ENCODE results near the gene THOC6.
"Not testable (repeated sequence)": the region's sequence is repeated elsewhere in the genome, so short reads cannot be mapped to it uniquely, and the experiment has no call there.

Gene THOC6

GRCh38 chr16:3059723-3060242 lies 35.9 kb downstream of the THOC6 start:
- H3K9ac ChIP-seq (ENCODE audit: low read length), result no peak overlapping the region
- peaks cover 8% of the 10 kb centered on the region for H3K27me3 ChIP-seq (ENCODE audit: control insufficient read depth, insufficient read depth, low read length)
- no peak overlapping the region for H3K27ac ChIP-seq (ENCODE audit: low read length)
- H3K4me1 ChIP-seq (ENCODE audit: control insufficient read depth, low read depth, low read length), result peaks cover 9% of the 10 kb centered on the region
- no peaks in the 10 kb centered on the region for H3K9me3 ChIP-seq (ENCODE audit: control insufficient read depth, low read depth, low read length)
- no peaks in the 10 kb centered on the region for H3K36me3 ChIP-seq (ENCODE audit: control insufficient read depth, low read depth, low read length)
- H3K4me3 ChIP-seq (ENCODE audit: low read length), result peak overlapping the region; percentile 53

GRCh38 chr16:3060339-3061127 lies 36.7 kb downstream of the THOC6 start:
- no peak overlapping the region for H3K4me3 ChIP-seq (ENCODE audit: low read length)
- H3K36me3 ChIP-seq (ENCODE audit: control insufficient read depth, low read depth, low read length), result no peaks in the 10 kb centered on the region
- no peaks in the 10 kb centered on the region for H3K9me3 ChIP-seq (ENCODE audit: control insufficient read depth, low read depth, low read length)
- peaks cover 8% of the 10 kb centered on the region for H3K27me3 ChIP-seq (ENCODE audit: control insufficient read depth, insufficient read depth, low read length)
- H3K9ac ChIP-seq (ENCODE audit: low read length), result no peak overlapping the region
- no peak overlapping the region for H3K27ac ChIP-seq (ENCODE audit: low read length)
- peaks cover 7% of the 10 kb centered on the region for H3K4me1 ChIP-seq (ENCODE audit: control insufficient read depth, low read depth, low read length)

GRCh38 chr16:3062553-3062952 lies 38.7 kb downstream of the THOC6 start:
- Histone ChIP-seq H3K9me3 (ENCODE audit: control insufficient read depth, low read depth, low read length) (no peaks in the 10 kb centered on the region), H3K36me3 (ENCODE audit: control insufficient read depth, low read depth, low read length) (no peaks in the 10 kb centered on the region), H3K9ac (ENCODE audit: low read length) (no peak overlapping the region), H3K4me1 (ENCODE audit: control insufficient read depth, low read depth, low read length) (peaks cover 5% of the 10 kb centered on the region), H3K4me3 (ENCODE audit: low read length) (no peak overlapping the region), H3K27me3 (ENCODE audit: control insufficient read depth, insufficient read depth, low read length) (peaks cover 6% of the 10 kb centered on the region), H3K27ac (ENCODE audit: low read length) (no peak overlapping the region)

- H3K4me3 ChIP-seq (ENCODE audit: low read length), result no peak overlapping the region
- no peaks in the 10 kb centered on the region for H3K36me3 ChIP-seq (ENCODE audit: control insufficient read depth, low read depth, low read length)
- H3K9me3 ChIP-seq (ENCODE audit: control insufficient read depth, low read depth, low read length), result no peaks in the 10 kb centered on the region
- no peak overlapping the region for H3K9ac ChIP-seq (ENCODE audit: low read length)
- no peaks in the 10 kb centered on the region for H3K27me3 ChIP-seq (ENCODE audit: control insufficient read depth, insufficient read depth, low read length)
- H3K4me1 ChIP-seq (ENCODE audit: control insufficient read depth, low read depth, low read length), result peaks cover 5% of the 10 kb centered on the region
- no peak overlapping the region for H3K27ac ChIP-seq (ENCODE audit: low read length)
Observed at GRCh38 chr16:3063625-3064386, 40.0 kb downstream of the THOC6 start.

GRCh38 chr16:3065069-3065741 lies 41.4 kb downstream of the THOC6 start, which contains the start of gene IL32:
Gene IL32 (plus strand): TSS chr16:3065640. CDS start chr16:3065812, 172 bp downstream.
- Histone ChIP-seq H3K36me3 (ENCODE audit: control insufficient read depth, low read depth, low read length) (no peaks in the 10 kb centered on the region), H3K27me3 (ENCODE audit: control insufficient read depth, insufficient read depth, low read length) (no peaks in the 10 kb centered on the region), H3K4me1 (ENCODE audit: control insufficient read depth, low read depth, low read length) (peaks cover 5% of the 10 kb centered on the region), H3K27ac (ENCODE audit: low read length) (no peak within 1 kb of the TSS), H3K4me3 (ENCODE audit: low read length) (no peak within 1 kb of the TSS), H3K9ac (ENCODE audit: low read length) (no peak within 1 kb of the TSS), H3K9me3 (ENCODE audit: control insufficient read depth, low read depth, low read length) (no peaks in the 10 kb centered on the region)

- Histone ChIP-seq H3K36me3 (ENCODE audit: control insufficient read depth, low read depth, low read length) (no peaks in the 10 kb centered on the region), H3K9ac (ENCODE audit: low read length) (no peak overlapping the region), H3K27me3 (ENCODE audit: control insufficient read depth, insufficient read depth, low read length) (no peaks in the 10 kb centered on the region), H3K27ac (ENCODE audit: low read length) (no peak overlapping the region), H3K9me3 (ENCODE audit: control insufficient read depth, low read depth, low read length) (no peaks in the 10 kb centered on the region), H3K4me1 (ENCODE audit: control insufficient read depth, low read depth, low read length) (peaks cover 5% of the 10 kb centered on the region), H3K4me3 (ENCODE audit: low read length) (no peak overlapping the region)
Observed at GRCh38 chr16:3065742-3066439, 42.1 kb downstream of the THOC6 start.

GRCh38 chr16:3066440-3066748 lies 42.6 kb downstream of the THOC6 start:
- Histone ChIP-seq H3K27me3 (ENCODE audit: control insufficient read depth, insufficient read depth, low read length) (no peaks in the 10 kb centered on the region), H3K9ac (ENCODE audit: low read length) (no peak overlapping the region), H3K27ac (ENCODE audit: low read length) (no peak overlapping the region), H3K4me3 (ENCODE audit: low read length) (no peak overlapping the region), H3K9me3 (ENCODE audit: control insufficient read depth, low read depth, low read length) (no peaks in the 10 kb centered on the region), H3K36me3 (ENCODE audit: control insufficient read depth, low read depth, low read length) (no peaks in the 10 kb centered on the region), H3K4me1 (ENCODE audit: control insufficient read depth, low read depth, low read length) (peaks cover 5% of the 10 kb centered on the region)

- Histone ChIP-seq H3K4me1 (ENCODE audit: control insufficient read depth, low read depth, low read length) (peaks cover 5% of the 10 kb centered on the region), H3K9ac (ENCODE audit: low read length) (no peak overlapping the region), H3K27ac (ENCODE audit: low read length) (no peak overlapping the region), H3K27me3 (ENCODE audit: control insufficient read depth, insufficient read depth, low read length) (no peaks in the 10 kb centered on the region), H3K36me3 (ENCODE audit: control insufficient read depth, low read depth, low read length) (no peaks in the 10 kb centered on the region), H3K9me3 (ENCODE audit: control insufficient read depth, low read depth, low read length) (no peaks in the 10 kb centered on the region), H3K4me3 (ENCODE audit: low read length) (no peak overlapping the region)
Observed at GRCh38 chr16:3068487-3068886, 44.7 kb downstream of the THOC6 start.

- H3K4me3 ChIP-seq (ENCODE audit: low read length); H3K9ac ChIP-seq (ENCODE audit: low read length); H3K4me1 ChIP-seq (ENCODE audit: control insufficient read depth, low read depth, low read length); H3K36me3 ChIP-seq (ENCODE audit: control insufficient read depth, low read depth, low read length); H3K9me3 ChIP-seq (ENCODE audit: control insufficient read depth, low read depth, low read length); H3K27me3 ChIP-seq (ENCODE audit: control insufficient read depth, insufficient read depth, low read length); H3K27ac ChIP-seq (ENCODE audit: low read length): not testable (repeated sequence)
Observed at GRCh38 chr16:3069146-3069545, 45.3 kb downstream of the THOC6 start.

GRCh38 chr16:3070608-3071111 lies 46.8 kb downstream of the THOC6 start:
- Histone ChIP-seq H3K36me3 (ENCODE audit: control insufficient read depth, low read depth, low read length) (no peaks in the 10 kb centered on the region), H3K4me1 (ENCODE audit: control insufficient read depth, low read depth, low read length) (no peaks in the 10 kb centered on the region), H3K9me3 (ENCODE audit: control insufficient read depth, low read depth, low read length) (no peaks in the 10 kb centered on the region), H3K27ac (ENCODE audit: low read length) (no peak overlapping the region), H3K9ac (ENCODE audit: low read length) (no peak overlapping the region), H3K27me3 (ENCODE audit: control insufficient read depth, insufficient read depth, low read length) (no peaks in the 10 kb centered on the region), H3K4me3 (ENCODE audit: low read length) (no peak overlapping the region)

GRCh38 chr16:3071655-3072054 lies 47.8 kb downstream of the THOC6 start:
- H3K4me1 ChIP-seq (ENCODE audit: control insufficient read depth, low read depth, low read length), result no peaks in the 10 kb centered on the region

More at GRCh38 chr16:3071655-3072054, 47.8 kb downstream of the THOC6 start:
- Histone ChIP-seq H3K27me3 (ENCODE audit: control insufficient read depth, insufficient read depth, low read length) (no peaks in the 10 kb centered on the region), H3K9ac (ENCODE audit: low read length) (no peak overlapping the region), H3K27ac (ENCODE audit: low read length) (no peak overlapping the region), H3K9me3 (ENCODE audit: control insufficient read depth, low read depth, low read length) (no peaks in the 10 kb centered on the region), H3K4me3 (ENCODE audit: low read length) (no peak overlapping the region), H3K36me3 (ENCODE audit: control insufficient read depth, low read depth, low read length) (no peaks in the 10 kb centered on the region)

All from iPS-18a (cell line).